Stimulated activated naive CD8-positive, alpha-beta T cell treated with anti-CD3 and anti-CD28 coated beads, Interleukin-15, amount 100 ng/mL, for 72 hours (primary cell): ENCODE measurements around the gene FLT3.
"Not testable (repeated sequence)": the region's sequence is repeated elsewhere in the genome, so short reads cannot be mapped to it uniquely, and the experiment has no call there.

Source experiments
- ATAC-seq: fragments of 150-1000 bp; cut with Tn5 transposase; 2 replicates; pipeline ENCODE4 v1.10.0; 2021; ENCODE audit warnings: mild to moderate bottlenecking, moderate library complexity
- DNase-seq, 2 donors: peaks; one replicate each; pipeline ENCODE4 v3.0.0; 2021 to 2022
- H3K27ac Mint-ChIP-seq, 2 donors: one replicate each; pipeline ENCODE4 v1.8.0; 2022; ENCODE audit warnings: mild to moderate bottlenecking in 2 of 2, mixed read lengths in 2 of 2, moderate library complexity in 2 of 2
- H3K27me3 Mint-ChIP-seq: one replicate; pipeline ENCODE4 v1.8.0; 2022; ENCODE audit warnings: mixed read lengths
- H3K4me1 Mint-ChIP-seq: one replicate; pipeline ENCODE4 v1.8.0; 2022; ENCODE audit warnings: mild to moderate bottlenecking, mixed read lengths
- H3K4me3 Mint-ChIP-seq, 2 donors: one replicate each; pipeline ENCODE4 v1.8.0; 2022; ENCODE audit warnings: mild to moderate bottlenecking in 2 of 2, mixed read lengths in 2 of 2, moderate library complexity in 1 of 2
- H3K9me3 Mint-ChIP-seq, 2 donors: one replicate each; pipeline ENCODE4 v1.8.0; 2022; ENCODE audit warnings: mixed read lengths in 2 of 2

FLT3 gene

GRCh38 chr13:28120317-28120716, 19.9 kb upstream of the FLT3 start:
- no peak overlapping the region for H3K27ac Mint-ChIP-seq
- H3K4me3 Mint-ChIP-seq: no peak overlapping the region
- ATAC-seq (no peak), DNase-seq (no peak)
- peaks cover 7% of the 10 kb centered on the region for H3K4me1 Mint-ChIP-seq
- no peaks in the 10 kb centered on the region for H3K9me3 Mint-ChIP-seq
- no peaks in the 10 kb centered on the region for H3K27me3 Mint-ChIP-seq

DNA sequence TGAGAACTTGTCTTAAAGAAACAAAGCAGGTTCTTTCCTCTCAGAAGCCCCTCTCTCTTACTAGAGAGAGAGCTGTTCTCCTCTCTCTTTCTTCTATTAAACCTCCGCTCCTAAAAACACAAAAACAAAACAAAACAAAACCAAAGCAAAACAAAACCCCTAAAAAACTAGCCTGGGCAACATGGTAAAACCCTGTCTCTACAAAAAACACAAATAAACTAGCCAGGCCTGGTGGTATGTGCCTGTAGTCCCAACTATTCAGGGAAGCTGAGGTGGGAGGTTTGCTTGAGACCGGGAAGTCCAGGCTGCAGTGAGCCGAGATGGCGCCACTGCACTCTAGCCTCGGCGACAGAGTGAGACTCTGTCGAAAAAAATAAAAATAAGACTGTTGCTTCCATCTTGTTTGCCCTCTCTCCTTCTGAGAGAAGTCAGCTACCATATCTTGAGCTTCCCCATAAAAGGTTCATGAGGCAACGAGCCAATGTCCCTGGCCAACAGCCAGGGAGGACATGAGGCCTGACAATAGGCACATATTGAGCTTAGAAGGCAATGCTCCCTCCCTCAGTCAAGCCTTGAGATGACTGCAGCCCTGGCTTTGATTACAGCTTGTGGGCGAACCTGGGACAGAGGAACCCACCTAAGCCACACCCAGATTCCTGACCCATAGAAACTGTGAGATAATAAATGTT, 17.5 kb upstream of the FLT3 start:
- ATAC-seq (no peak), DNase-seq (no peak)
- no peaks in the 10 kb centered on the region for H3K27me3 Mint-ChIP-seq
- peaks cover 7% of the 10 kb centered on the region for H3K4me1 Mint-ChIP-seq
- no peak overlapping the region for H3K27ac Mint-ChIP-seq
- no peaks in the 10 kb centered on the region for H3K9me3 Mint-ChIP-seq
- no peak overlapping the region for H3K4me3 Mint-ChIP-seq

DNA sequence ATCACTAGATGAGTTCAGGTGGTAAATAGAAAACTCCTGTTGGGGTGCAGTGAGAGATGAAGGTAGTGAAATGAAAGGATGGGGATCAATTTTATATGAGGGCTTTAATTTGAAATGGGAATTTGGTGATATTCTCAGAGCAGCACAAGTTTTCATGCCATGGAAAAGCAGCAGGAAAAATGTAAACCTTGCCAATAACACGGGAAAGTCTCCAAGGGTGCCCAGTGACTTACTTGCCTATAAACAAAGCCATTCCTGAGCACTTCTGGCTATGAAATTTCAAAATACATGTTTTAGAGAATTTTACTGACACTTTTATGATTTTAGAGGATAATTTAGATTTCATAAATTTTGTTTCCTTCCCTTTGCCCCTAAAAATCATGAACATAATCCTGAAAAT, 16.4 kb upstream of the FLT3 start:
- DNase-seq: no peak
- ATAC-seq: no peak
- H3K4me3 Mint-ChIP-seq: no peak overlapping the region

DNA sequence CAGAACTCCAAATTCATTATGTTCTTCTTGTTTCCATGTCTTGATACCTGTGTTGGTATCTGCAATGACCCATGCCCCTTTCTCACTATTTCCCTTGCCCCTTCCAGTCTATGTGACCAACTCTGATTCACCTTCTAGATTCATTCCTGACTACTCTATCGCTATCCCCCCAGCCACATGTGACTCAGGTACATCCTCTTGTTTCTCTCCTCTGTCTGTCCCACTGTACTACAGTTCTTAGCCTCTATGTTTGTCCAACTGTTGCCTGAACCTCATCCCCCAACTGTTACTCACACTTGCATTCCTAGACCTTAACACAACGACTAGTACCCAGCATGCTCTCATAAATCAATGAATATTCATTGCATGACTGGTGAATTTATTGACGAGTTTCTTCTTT, 10.0 kb upstream of the FLT3 start:
- H3K4me1 Mint-ChIP-seq: no peaks in the 10 kb centered on the region
- ATAC-seq: no peak
- H3K27ac Mint-ChIP-seq: no peak overlapping the region

More for the DNA sequence above, 16.4 kb upstream of the FLT3 start:
- H3K9me3 Mint-ChIP-seq: no peaks in the 10 kb centered on the region
- no peaks in the 10 kb centered on the region for H3K4me1 Mint-ChIP-seq
- no peaks in the 10 kb centered on the region for H3K27me3 Mint-ChIP-seq
- H3K27ac Mint-ChIP-seq: no peak overlapping the region

DNA sequence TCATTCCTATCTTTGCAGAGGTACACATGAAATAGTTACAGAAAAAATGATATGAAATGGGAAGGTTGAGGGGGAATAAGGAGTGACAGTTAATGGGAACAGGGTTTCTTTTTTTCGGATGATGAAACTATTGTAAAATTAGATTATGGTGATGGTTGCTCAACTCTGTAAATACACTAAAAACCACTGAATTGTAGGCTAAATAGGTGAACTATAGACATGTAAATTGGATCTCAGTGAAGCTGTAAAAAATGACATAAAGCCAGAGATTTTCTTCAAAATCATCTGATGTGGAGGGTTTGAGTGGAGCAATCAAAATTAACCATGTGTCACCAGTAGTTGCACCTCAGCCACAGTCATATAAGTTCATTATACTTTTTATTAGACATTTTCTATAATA, 6.6 kb upstream of the FLT3 start:
- peaks cover 21% of the 10 kb centered on the region for H3K27me3 Mint-ChIP-seq
- H3K4me3 Mint-ChIP-seq: no peak overlapping the region
- H3K9me3 Mint-ChIP-seq: no peaks in the 10 kb centered on the region
- no peak overlapping the region for H3K27ac Mint-ChIP-seq
- no peaks in the 10 kb centered on the region for H3K4me1 Mint-ChIP-seq
- DNase-seq: no peak
- no peak for ATAC-seq

More for the DNA sequence above, 10.0 kb upstream of the FLT3 start:
- no peaks in the 10 kb centered on the region for H3K9me3 Mint-ChIP-seq
- no peaks in the 10 kb centered on the region for H3K27me3 Mint-ChIP-seq
- no peak overlapping the region for H3K4me3 Mint-ChIP-seq
- DNase-seq: no peak

DNA sequence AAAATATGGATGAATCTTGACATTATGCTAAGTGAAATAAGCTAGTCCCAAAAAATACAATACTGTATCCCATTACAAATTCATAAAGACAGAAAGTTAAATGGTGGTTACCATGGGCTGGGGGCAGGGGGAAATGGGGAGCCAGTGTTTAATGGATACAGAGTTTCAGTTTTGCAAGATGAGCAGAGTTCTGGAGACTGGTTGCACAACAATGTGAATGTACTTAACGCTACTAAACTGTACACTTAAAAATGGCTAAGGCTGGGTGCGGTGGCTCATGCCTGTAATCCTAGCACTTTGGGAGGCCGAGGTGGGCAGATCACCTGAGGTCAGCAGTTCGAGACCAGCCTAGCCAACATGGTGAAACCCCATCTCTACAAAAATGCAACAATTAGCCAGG, 1.5 kb upstream of the FLT3 start:
- H3K27me3 Mint-ChIP-seq: peaks cover 71% of the 10 kb centered on the region
- ATAC-seq, H3K9me3 Mint-ChIP-seq, H3K4me3 Mint-ChIP-seq, H3K4me1 Mint-ChIP-seq, DNase-seq, H3K27ac Mint-ChIP-seq: not testable (repeated sequence)

- DNase-seq (no peak), ATAC-seq (no peak)
- H3K9me3 Mint-ChIP-seq: no peaks in the 10 kb centered on the region
- peak overlapping the region; percentile 73 to 81 for H3K4me3 Mint-ChIP-seq
- H3K4me1 Mint-ChIP-seq: peaks cover 8% of the 10 kb centered on the region
- peaks cover 84% of the 10 kb centered on the region for H3K27me3 Mint-ChIP-seq
- no peak overlapping the region for H3K27ac Mint-ChIP-seq
Observed at GRCh38 chr13:28099396-28100149, 803 bp downstream of the FLT3 start.

- H3K4me3 Mint-ChIP-seq: no peak overlapping the region
- ATAC-seq: no peak
- H3K27me3 Mint-ChIP-seq: peaks cover 80% of the 10 kb centered on the region
- H3K9me3 Mint-ChIP-seq: no peaks in the 10 kb centered on the region
- H3K4me1 Mint-ChIP-seq: peaks cover 8% of the 10 kb centered on the region
- DNase-seq: no peak
- no peak overlapping the region for H3K27ac Mint-ChIP-seq
Observed at GRCh38 chr13:28097503-28097902, 2.9 kb downstream of the FLT3 start.

DNA sequence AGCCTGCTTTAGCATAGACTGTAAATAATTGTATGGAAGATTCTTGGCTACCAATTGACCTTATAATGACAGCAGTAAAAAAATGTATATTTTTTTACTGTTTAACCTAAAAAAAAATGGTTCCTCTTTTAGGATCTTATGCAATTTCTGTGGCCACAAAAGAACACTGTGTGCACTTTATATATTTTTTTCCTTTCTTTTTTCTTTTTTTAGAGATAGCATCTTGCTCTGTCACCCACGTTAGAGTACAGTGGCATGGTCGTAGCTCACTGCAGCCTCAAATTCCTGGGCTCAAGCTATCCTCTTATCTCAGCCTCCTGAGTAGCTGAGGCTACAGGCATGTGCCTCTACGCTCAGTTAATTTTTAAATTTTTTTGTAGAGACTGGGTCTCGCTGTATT, 6.1 kb downstream of the FLT3 start:
- Mint-ChIP-seq H3K27me3 (peaks cover 53% of the 10 kb centered on the region), H3K27ac (no peak overlapping the region), H3K4me1 (peaks cover under 1% of the 10 kb centered on the region), H3K9me3 (no peaks in the 10 kb centered on the region), H3K4me3 (no peak overlapping the region)
- no peak for DNase-seq
- no peak for ATAC-seq

DNA sequence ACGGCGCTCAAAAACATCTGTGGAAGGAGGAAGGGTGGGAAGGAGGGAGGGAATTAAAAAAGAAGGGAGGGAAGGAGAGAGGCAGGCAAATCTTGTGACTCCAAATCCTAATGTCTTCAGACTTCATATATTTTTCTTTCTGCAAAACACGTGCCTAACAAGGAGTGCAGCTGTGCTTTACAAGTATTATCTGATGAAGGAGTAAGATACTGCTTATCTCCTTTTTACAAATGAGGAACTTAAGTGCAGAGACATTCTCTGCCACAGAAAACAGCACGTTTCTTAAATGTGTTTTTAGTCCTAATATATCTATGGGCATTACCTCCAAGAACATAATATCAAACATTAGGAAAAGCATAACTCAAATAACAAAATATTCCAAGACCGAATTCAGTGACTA, 6.5 kb downstream of the FLT3 start:
- Mint-ChIP-seq H3K4me3 (no peak overlapping the region), H3K4me1 (no peaks in the 10 kb centered on the region), H3K27ac (no peak overlapping the region), H3K27me3 (peaks cover 49% of the 10 kb centered on the region), H3K9me3 (no peaks in the 10 kb centered on the region)
- ATAC-seq (no peak), DNase-seq (no peak)

DNA sequence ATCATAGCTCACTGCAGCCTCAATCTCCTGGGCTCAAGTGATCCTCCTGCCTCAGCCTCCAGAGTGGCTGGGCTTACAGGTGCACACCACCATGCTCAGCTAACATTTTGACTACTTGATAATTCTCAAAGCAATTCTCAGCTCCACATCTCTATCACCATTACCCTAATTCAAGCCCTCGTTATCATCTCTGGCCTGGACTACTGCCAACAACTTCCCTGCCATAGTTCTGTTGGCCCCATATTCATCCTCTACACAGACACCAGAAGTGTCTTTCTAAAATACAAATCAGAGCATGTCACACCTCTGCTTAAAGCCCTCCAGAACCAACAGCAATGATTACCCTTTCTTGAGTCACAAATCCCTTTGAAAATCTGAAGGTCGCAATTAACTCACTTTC, 7.9 kb downstream of the FLT3 start:
- no peak overlapping the region for H3K4me3 Mint-ChIP-seq
- H3K27ac Mint-ChIP-seq: no peak overlapping the region
- DNase-seq (no peak), ATAC-seq (no peak)
- H3K27me3 Mint-ChIP-seq: peaks cover 41% of the 10 kb centered on the region
- H3K9me3 Mint-ChIP-seq: no peaks in the 10 kb centered on the region
- H3K4me1 Mint-ChIP-seq: no peaks in the 10 kb centered on the region

DNA sequence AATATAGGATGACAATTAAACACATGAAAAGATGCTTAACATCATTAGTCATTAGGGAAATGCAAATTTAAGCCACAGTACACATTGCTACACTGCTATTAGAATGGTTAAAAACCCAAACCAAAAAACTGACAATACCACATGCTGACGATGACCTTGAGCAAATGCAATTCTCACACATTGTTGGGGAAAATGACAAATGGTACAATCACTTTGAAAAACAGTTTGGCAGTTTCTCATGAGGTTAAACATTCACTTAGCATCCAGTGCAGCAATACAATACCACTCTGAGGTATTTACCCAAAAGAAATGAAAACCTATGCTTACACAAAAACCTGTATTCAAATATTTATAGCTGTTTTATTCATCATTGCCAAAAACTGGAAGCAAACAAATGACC, 11.3 kb downstream of the FLT3 start:
- DNase-seq (no peak), ATAC-seq (no peak)
- H3K9me3 Mint-ChIP-seq: no peaks in the 10 kb centered on the region
- peaks cover 18% of the 10 kb centered on the region for H3K27me3 Mint-ChIP-seq
- H3K4me3 Mint-ChIP-seq: no peak overlapping the region
- H3K4me1 Mint-ChIP-seq: no peaks in the 10 kb centered on the region
- no peak overlapping the region for H3K27ac Mint-ChIP-seq

- H3K4me3 Mint-ChIP-seq, H3K4me1 Mint-ChIP-seq, H3K27me3 Mint-ChIP-seq, ATAC-seq, H3K27ac Mint-ChIP-seq, DNase-seq, H3K9me3 Mint-ChIP-seq: not testable (repeated sequence)
Observed at GRCh38 chr13:28077820-28078219, 22.6 kb downstream of the FLT3 start.

GRCh38 chr13:28077231-28077630, 23.1 kb downstream of the FLT3 start:
- Mint-ChIP-seq H3K27me3 (no peaks in the 10 kb centered on the region), H3K27ac (no peak overlapping the region), H3K4me1 (no peaks in the 10 kb centered on the region), H3K9me3 (no peaks in the 10 kb centered on the region), H3K4me3 (no peak overlapping the region)
- no peak for DNase-seq
- ATAC-seq: no peak

DNA sequence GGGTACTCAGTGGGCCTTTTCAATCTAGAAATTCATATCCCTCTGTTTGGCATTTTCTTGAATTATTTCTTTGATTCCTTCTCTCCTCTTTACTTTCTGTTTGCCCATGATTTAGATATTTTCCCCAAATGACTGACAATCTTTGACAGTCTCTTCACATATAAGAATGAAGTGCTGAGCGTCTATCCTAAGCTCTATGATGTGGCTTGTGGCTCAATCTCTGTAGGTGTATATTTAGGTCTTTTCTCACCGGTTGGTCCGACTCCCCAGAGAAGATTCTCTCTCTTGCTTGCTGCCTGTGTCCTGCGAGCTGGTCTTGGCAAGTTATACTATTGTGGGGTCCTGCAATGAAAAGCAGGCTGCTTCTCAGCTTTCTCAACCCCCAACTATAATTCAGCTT, 29.0 kb downstream of the FLT3 start:
- Mint-ChIP-seq H3K27ac (peak overlapping the region in 1 of 2 donors; percentile 28), H3K4me1 (peaks cover 6% of the 10 kb centered on the region), H3K4me3 (no peak overlapping the region), H3K9me3 (no peaks in the 10 kb centered on the region), H3K27me3 (no peaks in the 10 kb centered on the region)
- DNase-seq (no peak), ATAC-seq (no peak)

- Mint-ChIP-seq H3K9me3 (no peaks in the 10 kb centered on the region), H3K27me3 (no peaks in the 10 kb centered on the region), H3K4me1 (peaks cover 6% of the 10 kb centered on the region), H3K4me3 (no peak overlapping the region), H3K27ac (no peak overlapping the region)
- ATAC-seq (no peak), DNase-seq (no peak)
Observed at GRCh38 chr13:28067491-28067890, 32.9 kb downstream of the FLT3 start.
